GM12892 (cell line): ENCODE data around the gene THSD8.

ENCODE experiments used
- POLR2A ChIP-seq: IDR thresholded peaks from 2 replicates; pipeline ENCODE4 v1.6.1; 2011; ENCODE audit warnings: low read depth, low read length, control low read depth
- POLR2AphosphoS5 ChIP-seq: IDR thresholded peaks from 2 replicates; pipeline ENCODE4 v1.6.1; 2011; ENCODE audit warnings: low read depth, low read length, control low read depth

GRCh38 chr19:12801466-12802266 lies at the start of gene THSD8, which contains the start of gene PRDX2:
- peak; percentile 98 for TF ChIP-seq POLR2A
- peak; percentile 97 for TF ChIP-seq POLR2AphosphoS5
